Type B pancreatic cell (in vitro differentiated cells): Measurements from ENCODE around the gene TBC1D5. TPM values are rescaled to one million over a fixed set of nuclear protein-coding genes. Genes with fewer than 3 reads are reported as not detected.
"Not testable (repeated sequence)": the region's sequence is repeated elsewhere in the genome, so short reads cannot be mapped to it uniquely, and the experiment has no call there.

Experiments
- DNase-seq: peaks from one replicate; pipeline ENCODE4 v3.0.0; 2021; ENCODE audit warnings: mixed read lengths; ENCODE audit not compliant: unreplicated experiment; ENCODE audit errors: extremely low spot score
- H3K27ac Mint-ChIP-seq: 2 replicates; pipeline ENCODE4 v1.8.0; 2021; ENCODE audit warnings: mild to moderate bottlenecking, mixed read lengths
- H3K27me3 Mint-ChIP-seq: 2 replicates; pipeline ENCODE4 v1.8.0; 2021; ENCODE audit warnings: mixed read lengths
- H3K36me3 Mint-ChIP-seq: 2 replicates; pipeline ENCODE4 v1.8.0; 2021; ENCODE audit warnings: mixed read lengths
- H3K4me1 Mint-ChIP-seq: one replicate; pipeline ENCODE4 v1.8.0; 2021; ENCODE audit warnings: mixed read lengths; ENCODE audit not compliant: unreplicated experiment
- H3K4me3 Mint-ChIP-seq: 2 replicates; pipeline ENCODE4 v1.8.0; 2021; ENCODE audit warnings: mild to moderate bottlenecking, mixed read lengths
- H3K9me3 Mint-ChIP-seq: 2 replicates; pipeline ENCODE4 v1.8.0; 2021; ENCODE audit warnings: mixed read lengths
- total RNA-seq: library from RNA; stranded (reverse); gene quantifications from 2 replicates; pipeline ENCODE4 v1.2.1, GENCODE V29; 2021; ENCODE audit warnings: low replicate concordance
- TF ChIP-seq, protein P1 (sequence below): fragments of 200-600 bp; sonication (generic); conservative IDR thresholded peaks from 2 replicates; pipeline ENCODE4 v1.5.0; 2021; ENCODE audit warnings: antibody characterized with exemption, mild to moderate bottlenecking

The TBC1D5 gene
- total RNA-seq, 1 donor from 2014 or later = 48.7 TPM

- no peaks in the 10 kb centered on the region for H3K27me3 Mint-ChIP-seq
- H3K4me1 Mint-ChIP-seq = peaks cover 32% of the 10 kb centered on the region
- H3K4me3 Mint-ChIP-seq = peak overlapping the region; percentile 95
- H3K27ac Mint-ChIP-seq = peak overlapping the region; percentile 89
- peaks cover 12% of the 10 kb centered on the region for H3K36me3 Mint-ChIP-seq
- TF ChIP-seq, protein P1, sequence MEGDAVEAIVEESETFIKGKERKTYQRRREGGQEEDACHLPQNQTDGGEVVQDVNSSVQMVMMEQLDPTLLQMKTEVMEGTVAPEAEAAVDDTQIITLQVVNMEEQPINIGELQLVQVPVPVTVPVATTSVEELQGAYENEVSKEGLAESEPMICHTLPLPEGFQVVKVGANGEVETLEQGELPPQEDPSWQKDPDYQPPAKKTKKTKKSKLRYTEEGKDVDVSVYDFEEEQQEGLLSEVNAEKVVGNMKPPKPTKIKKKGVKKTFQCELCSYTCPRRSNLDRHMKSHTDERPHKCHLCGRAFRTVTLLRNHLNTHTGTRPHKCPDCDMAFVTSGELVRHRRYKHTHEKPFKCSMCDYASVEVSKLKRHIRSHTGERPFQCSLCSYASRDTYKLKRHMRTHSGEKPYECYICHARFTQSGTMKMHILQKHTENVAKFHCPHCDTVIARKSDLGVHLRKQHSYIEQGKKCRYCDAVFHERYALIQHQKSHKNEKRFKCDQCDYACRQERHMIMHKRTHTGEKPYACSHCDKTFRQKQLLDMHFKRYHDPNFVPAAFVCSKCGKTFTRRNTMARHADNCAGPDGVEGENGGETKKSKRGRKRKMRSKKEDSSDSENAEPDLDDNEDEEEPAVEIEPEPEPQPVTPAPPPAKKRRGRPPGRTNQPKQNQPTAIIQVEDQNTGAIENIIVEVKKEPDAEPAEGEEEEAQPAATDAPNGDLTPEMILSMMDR = no peak
- DNase-seq = no peak
- no peaks in the 10 kb centered on the region for H3K9me3 Mint-ChIP-seq
Observed at GRCh38 chr3:17741621-17742101, 770 bp downstream of the TBC1D5 start.

DNA sequence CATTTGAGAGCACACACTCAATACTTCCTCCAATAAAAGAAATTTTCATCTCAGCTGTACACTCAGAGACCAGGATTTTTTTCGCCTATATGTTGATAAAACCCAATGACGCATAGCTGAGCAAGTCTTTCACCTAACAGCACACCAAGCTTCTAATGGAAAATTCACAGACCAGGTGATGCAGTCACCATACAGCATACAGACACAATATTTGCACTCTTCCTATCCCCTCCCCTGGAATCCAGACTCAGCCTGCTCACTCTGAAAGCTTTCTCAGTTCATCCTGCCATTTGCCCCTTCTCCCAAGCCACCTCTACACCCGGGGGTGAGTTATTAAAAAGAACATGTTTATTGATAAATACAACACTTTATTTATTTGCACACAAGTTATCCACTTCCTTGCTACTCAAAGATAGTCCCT is 1.7 kb downstream of the TBC1D5 start:
- Mint-ChIP-seq H3K4me3 (peak overlapping the region; percentile 95), H3K27ac (peak overlapping the region; percentile 89), H3K9me3 (no peaks in the 10 kb centered on the region), H3K27me3 (no peaks in the 10 kb centered on the region), H3K4me1 (peaks cover 28% of the 10 kb centered on the region), H3K36me3 (peaks cover 12% of the 10 kb centered on the region)
- no peak for DNase-seq
- TF ChIP-seq, protein P1 = no peak

DNA sequence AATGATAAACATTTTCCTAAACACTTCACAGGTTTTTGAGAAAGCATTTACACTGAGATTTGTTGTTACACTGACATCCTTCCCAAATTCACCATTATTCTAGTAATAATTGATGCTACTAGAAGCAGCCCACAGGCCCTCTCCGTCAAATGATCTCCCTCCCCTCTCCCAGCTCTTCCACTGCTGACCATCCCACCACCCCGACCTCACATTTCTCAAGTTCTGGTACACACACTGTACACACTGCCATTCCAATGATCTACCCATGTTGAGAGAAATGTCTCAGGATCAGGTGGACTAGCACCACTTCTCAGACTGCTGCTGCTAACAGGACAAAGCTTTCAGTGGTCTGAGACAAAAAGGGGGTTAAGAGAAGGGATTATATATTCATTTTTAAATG is 3.5 kb downstream of the TBC1D5 start:
- Mint-ChIP-seq H3K27ac (peak overlapping the region; percentile 62), H3K4me3 (no peak overlapping the region), H3K9me3 (no peaks in the 10 kb centered on the region), H3K4me1 (peaks cover 27% of the 10 kb centered on the region), H3K27me3 (no peaks in the 10 kb centered on the region), H3K36me3 (peaks cover 18% of the 10 kb centered on the region)
- TF ChIP-seq, protein P1 = no peak
- DNase-seq = no peak

- Mint-ChIP-seq H3K27ac (no peak overlapping the region), H3K36me3 (peaks cover 20% of the 10 kb centered on the region), H3K9me3 (no peaks in the 10 kb centered on the region), H3K4me3 (no peak overlapping the region), H3K27me3 (no peaks in the 10 kb centered on the region), H3K4me1 (peaks cover 27% of the 10 kb centered on the region)
- TF ChIP-seq, protein P1 = no peak
- DNase-seq = no peak
Observed at GRCh38 chr3:17738219-17738618, 4.2 kb downstream of the TBC1D5 start.

- Mint-ChIP-seq H3K36me3 (peaks cover 26% of the 10 kb centered on the region), H3K4me3 (no peak overlapping the region), H3K4me1 (peaks cover 27% of the 10 kb centered on the region), H3K9me3 (no peaks in the 10 kb centered on the region), H3K27me3 (no peaks in the 10 kb centered on the region), H3K27ac (no peak overlapping the region)
- DNase-seq = no peak
- TF ChIP-seq, protein P1 = no peak
Observed at GRCh38 chr3:17737591-17737990, 4.8 kb downstream of the TBC1D5 start.

DNA sequence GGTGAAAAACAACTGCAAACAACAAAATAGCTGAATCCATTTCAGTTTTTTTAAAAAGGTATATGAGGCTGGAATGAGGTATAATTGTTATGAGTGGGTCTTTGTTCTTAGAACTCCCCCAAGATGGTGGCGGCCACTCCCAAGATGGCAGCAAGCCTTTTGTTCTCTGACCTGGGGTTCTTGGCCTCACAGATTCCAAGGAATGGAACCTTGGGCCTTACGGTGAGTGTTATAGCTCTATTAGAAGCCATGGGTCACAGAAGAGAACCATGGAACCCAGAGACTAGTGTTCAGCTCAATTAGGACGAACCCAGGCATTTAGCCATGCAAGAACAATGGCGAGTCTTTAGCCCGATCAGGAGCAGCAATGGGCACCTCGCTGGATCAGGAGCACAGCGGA is 7.1 kb downstream of the TBC1D5 start:
- not testable (repeated sequence) for H3K27ac Mint-ChIP-seq, H3K4me3 Mint-ChIP-seq, DNase-seq, H3K27me3 Mint-ChIP-seq, H3K9me3 Mint-ChIP-seq
- peaks cover 35% of the 10 kb centered on the region for H3K36me3 Mint-ChIP-seq
- H3K4me1 Mint-ChIP-seq = peaks cover 21% of the 10 kb centered on the region
